Stimulated activated CD8-positive, alpha-beta memory T cell treated with anti-CD3 and anti-CD28 coated beads, Interleukin-2, amount 100 ng/mL, for 1 hour (primary cell): ENCODE data around the gene PRKAR2A.
"Not testable (repeated sequence)": the region's sequence is repeated elsewhere in the genome, so short reads cannot be mapped to it uniquely, and the experiment has no call there.

Experiments
- DNase-seq, 2 donors: peaks; one replicate each; pipeline ENCODE4 v3.0.0-alpha.2; 2020; ENCODE audit warnings: low read depth in 2 of 2

Gene PRKAR2A

DNA sequence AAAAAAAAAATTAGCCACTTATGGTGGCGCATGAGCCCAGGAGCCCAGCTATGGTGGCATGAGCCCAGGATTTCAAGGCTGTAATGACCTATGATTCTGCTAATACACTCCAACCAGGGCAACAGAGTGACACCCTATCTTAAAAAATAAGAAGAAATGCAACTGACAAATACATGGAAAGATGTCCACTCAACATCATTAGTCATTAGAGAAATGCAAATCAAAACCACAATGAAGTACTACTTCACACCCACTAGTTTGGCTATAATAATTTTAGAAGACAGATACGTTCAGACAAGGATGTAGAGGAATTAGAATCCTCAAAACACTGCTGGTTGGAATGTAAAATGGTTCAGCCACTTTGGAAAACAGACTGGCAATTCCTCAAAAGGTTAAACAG is 10.5 kb downstream of the PRKAR2A start:
- no peak for DNase-seq

- DNase-seq, result no peak
Observed at GRCh38 chr3:48835650-48836366, 11.9 kb downstream of the PRKAR2A start.

DNA sequence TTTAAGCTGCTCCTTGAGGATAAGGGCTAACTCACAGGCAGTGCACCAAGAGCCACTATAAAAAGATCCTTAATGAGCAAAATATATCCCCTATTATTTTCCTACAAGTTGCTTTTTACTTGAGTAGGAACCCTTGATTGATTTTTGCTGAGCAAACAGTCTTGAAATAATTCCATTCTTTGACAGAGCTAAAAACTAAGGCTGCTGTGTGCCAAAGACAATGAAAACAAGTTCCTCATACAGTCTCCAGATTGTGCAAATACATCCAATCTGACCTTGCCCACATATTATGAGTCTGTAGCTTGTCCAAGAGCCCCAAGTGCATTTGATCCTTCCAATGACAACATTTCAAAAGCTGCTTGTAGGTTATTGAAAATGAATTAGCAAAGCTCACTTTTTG is 15.0 kb downstream of the PRKAR2A start:
- no peak for DNase-seq

DNA sequence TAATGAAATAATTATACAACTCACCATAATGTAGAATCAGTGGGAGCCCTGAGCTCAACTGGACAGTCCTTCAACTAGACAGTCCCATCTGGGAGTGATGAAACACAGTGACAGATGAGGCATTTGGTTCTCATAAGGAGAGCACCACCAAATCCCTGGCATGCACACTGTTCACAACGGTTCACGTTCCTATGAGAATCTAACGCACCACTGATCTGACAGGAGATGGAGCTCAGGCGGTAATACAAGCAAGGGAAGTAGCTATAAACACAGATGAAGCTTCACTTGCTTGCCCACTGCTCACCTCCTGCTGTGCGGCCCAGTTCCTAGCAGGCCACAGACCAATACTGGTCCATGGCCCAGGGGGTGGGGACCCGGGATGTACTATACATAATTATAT is 17.0 kb downstream of the PRKAR2A start:
- no peak for DNase-seq

GRCh38 chr3:48829525-48829924 is 18.1 kb downstream of the PRKAR2A start:
- DNase-seq, result not testable (repeated sequence)

- DNase-seq, result not testable (repeated sequence)
Observed at GRCh38 chr3:48827874-48828273, 19.8 kb downstream of the PRKAR2A start.

DNA sequence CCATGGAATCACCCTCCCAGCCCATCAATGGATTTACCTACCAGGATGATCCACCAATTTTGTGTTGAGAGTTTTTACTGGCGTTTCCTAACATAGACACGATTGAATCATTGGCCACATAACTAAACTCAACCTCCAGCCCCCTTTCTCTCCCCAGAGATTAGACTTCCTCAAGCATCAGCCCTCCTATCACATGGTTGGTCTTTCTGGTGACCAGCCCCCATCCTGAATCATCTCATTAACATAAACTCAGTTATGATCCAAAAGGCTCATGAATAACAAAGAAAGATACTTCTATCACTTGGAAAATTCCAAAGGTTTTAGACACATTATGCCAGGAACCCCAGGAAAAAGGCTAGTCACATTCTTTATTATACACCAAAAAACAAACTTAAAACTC is 21.2 kb downstream of the PRKAR2A start:
- DNase-seq, result no peak

- no peak for DNase-seq
Observed at GRCh38 chr3:48820612-48821324, 26.9 kb downstream of the PRKAR2A start.

DNA sequence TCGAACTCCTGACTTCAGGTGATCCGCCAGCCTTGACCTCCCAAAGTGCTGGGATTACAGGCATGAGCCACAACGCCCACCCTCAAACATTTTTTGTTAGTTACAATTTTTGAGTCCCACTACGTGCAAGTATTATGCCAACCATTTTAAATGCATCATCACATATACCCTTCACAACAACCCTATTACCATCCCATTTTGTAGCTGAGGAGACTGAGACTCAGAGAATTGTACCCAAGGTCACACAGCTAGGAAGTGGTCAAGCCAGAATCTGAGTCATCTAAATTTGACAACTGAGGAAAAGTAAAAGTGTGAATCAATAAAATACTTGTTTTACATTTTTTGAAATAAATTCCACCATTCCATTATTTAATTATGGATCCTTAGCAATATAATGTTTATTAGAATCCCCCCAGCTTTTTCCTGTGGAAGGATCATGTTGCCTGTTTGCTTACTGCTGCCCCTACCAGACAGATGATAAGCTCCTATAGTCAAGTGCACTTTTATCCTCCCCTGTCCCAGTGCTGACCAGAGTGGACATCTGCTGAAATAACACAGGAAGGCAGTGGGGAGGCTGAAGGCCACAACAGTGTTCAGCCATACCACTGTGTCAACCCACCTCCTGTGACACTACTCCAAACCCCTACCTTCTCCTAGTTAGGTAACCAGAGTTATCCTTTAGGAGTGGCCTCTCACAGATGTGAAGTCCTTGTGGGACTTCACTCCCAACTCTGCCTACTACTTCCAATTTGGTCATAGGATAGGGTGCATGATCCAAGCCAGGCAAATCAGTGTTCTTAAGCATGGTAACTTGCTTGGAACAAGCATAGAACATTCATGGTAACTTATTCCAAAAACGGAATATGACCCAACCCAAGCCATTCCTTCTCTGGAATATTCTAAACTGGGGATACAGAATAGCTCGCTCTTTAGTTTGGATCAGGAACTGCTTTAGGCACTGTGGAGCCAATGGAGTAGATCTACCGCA is 28.1 kb downstream of the PRKAR2A start:
- no peak for DNase-seq

GRCh38 chr3:48811524-48811923 is 36.1 kb downstream of the PRKAR2A start:
- no peak for DNase-seq

DNA sequence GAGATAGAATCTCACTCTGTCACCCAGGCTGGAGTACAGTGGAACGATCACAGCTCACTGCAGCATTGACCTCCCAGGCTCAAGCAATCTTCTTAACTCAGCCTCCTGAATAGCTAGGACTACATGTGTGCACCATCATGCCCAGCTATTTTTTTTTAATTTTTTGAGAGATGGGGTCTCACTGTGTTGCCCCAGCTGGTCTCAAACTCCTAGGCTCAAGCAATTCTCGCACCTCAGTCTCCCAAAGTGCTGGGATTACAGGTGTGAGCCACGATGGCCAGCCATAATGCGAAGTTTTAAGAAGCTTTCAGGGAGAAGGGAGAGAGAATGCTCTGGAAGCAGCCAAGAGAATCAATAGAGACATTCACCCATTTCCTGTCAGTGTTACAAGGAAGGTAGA is 42.7 kb downstream of the PRKAR2A start:
- no peak for DNase-seq

GRCh38 chr3:48800831-48801230 is 46.8 kb downstream of the PRKAR2A start:
- DNase-seq, result not testable (repeated sequence)

DNA sequence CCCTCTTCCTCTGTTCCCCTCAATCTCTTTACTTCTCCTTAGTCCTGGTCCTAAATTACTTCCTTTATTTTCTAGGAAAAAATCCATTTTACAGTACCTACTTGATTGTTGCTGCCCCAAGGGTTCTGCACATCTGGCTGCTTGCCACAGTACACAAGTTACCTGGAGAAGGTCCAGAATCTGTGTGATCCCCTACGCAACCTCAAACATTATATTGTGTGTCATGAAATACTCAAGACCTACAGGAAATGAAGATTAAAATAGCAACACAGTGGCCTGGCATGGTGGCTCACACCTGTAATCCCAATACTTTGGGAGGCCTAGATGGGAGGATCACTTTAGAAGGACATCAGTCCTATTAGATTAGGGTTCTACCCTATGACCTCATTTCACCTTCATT is 48.7 kb downstream of the PRKAR2A start:
- DNase-seq, result no peak

DNA sequence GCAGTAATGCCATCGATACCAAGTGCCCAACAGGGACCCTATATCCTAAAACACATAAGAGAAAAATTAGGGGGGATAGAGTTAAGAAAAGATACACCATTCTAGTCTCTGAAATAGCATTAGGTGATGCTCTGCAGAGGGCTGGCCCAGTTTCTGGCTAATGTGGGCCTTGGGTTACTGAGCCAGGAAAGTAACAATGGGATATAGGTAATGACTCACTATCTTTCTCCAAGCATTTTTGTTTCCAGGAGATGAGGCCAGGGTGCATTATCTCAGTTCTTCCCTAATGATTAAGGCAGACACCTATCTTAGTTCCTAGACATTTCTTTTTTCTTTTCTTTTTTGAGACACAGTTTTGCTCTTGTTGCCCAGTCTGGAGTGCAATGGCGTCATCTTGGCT is 50.0 kb downstream of the PRKAR2A start:
- no peak for DNase-seq

DNA sequence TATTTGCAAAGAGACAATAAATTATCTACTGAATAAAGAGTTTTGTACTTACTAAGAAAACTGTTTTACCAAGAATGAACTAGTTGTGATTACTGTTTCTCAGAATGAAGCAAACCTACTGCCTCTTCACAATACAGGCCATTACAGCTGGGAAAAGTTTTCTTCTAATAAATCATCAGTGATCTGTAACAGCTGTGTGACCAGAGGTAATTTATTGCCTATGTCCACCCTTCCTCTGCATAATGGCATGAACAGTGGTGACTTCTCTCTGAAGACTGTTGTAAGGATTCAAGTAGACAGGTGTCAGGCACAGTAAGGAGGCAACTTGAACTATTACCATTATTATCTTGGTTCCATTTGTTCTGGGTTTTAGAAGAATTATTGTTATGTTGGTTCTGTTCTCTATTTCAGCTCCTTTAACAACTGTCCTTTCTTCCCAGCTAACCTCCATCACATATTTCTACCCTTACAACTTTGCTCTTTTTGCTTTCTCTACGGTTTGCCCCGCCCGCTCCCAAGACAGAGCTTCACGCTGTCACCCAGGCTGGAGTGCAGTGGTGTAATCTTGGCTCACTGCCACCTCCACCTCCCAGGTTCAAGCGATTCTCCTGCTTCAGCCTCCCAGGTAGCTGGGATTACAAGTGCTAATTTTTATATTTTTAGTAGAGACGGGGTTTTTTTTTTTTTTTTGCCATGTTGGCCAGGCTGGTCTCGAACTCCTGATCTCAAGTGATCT is 51.5 kb downstream of the PRKAR2A start:
- DNase-seq, result no peak

GRCh38 chr3:48793484-48793883 is 54.2 kb downstream of the PRKAR2A start:
- not testable (repeated sequence) for DNase-seq

DNA sequence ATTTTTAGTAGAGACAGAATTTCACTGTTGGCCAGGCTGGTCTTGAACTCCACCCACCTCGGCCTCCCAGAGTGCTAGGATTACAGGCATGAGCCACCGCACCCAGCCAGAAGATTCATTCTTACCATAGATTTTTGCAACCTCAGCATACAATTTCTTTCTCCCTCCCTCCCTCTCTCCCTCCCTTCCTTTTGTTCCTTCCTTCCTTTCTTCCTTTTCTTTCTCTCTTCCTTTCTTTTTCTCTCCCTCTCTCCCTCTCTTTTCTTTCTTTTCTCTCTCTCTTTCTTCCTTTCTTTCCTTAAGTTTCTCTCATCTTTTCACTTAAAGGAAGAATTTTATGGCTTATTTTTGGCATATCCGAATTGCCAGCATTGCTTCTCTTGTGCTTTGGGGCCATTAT is 58.0 kb downstream of the PRKAR2A start:
- DNase-seq, result no peak

DNA sequence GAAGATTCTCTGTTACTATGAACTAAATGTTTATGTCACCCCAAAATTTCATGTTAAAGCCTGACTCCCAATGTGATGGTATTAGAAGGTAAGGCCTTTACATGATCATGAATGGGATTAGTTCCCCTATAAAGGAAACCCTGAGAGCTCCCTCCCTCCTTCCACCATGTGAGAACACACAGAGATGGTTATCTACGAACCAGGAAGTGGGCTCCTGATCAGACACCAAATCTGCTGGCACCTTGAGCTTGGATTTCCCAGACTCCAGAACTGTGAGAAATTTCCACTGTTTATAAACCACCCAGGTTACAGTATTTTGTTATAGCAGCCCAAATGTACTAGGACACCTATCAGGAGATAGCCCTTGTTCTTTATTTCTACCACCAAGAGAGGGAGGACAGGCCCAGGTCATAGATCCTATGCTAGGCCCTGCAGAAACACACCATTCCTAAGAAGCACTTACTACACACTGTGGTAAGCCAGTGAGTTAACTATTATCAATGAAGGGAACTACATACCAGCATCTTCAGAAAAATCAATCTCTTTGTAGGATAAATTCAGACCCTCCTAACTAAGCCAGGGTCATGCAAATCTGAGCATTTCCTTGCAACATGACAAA is 59.0 kb downstream of the PRKAR2A start:
- DNase-seq, result no peak

DNA sequence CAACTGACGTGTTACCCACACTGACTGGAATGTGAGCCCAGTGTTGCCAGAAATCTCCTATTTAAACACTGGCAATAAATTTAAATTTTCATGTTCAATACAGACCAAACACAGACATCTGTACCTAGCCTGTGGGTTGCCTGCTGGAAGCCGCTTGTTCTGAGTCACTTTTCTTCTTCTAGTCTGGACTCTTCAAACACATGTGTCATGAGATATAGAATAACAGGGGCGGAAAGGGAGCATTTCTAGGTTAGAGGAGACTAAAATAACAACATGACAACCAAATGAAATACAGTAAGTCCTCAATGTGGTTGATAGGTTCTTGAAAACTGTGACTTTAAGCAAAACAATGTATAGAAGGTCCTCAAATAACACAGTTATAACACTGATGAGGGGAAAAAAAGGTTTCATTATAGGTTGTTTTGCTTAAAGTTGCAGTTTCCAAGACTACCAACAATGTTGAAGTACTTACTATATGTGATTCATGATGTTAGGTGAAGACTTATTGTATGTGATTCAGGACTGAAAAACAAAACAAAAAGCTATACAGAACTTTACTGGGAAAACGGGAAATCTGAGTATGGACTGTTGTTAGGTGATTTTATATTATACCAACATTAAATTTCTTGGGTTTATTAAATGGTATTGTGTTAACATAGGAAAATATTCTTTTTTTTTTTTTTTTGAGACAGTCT is 63.1 kb downstream of the PRKAR2A start:
- DNase-seq, result no peak

DNA sequence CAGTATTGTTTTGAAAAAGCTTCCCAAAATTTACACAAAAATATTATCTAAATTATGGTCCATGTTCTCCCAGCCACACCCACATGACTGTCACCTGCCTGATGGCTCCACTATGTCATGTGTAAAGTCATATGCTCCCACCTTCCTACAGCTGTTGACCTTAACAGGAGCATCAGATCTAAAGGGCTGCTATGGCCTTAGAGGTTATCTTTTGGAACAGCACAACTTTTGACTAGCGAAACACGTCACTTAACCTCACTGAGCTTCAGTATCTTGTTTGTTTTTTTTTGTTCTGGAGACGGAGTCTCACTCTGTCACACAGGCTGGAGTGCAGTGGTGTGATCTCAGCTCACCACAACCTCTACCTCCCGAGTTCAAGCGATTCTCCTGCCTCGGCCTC is 64.4 kb downstream of the PRKAR2A start:
- no peak for DNase-seq

DNA sequence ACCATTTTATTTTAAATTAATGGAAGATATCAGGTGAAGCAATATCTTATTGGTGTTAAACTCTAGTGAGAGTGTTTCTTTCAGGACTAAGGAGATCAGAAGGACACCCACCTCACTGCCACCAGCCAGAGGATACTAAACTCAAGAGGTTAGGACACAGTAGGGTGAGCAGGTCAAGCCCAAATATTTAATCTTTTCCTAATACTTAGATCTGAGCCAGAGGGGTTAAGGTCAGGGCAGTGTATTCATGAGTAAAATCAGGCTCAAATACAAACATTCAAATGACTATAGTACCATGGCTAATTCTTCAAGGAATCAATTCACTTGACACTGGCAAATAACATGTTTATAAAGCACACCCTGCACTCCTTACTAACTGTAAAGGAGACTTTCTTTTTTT is 65.6 kb downstream of the PRKAR2A start:
- no peak for DNase-seq
